Activated CD4-positive, alpha-beta T cell treated with anti-CD3 and anti-CD28 coated beads, Interleukin-2, amount 10 ng/mL, durations not matched to agents 24 days and 14 days (primary cell): Measurements from ENCODE around the gene BTC. TPM values are rescaled to one million over a fixed set of nuclear protein-coding genes. Genes with fewer than 3 reads are reported as not detected.

Experiments used
- DNase-seq: peaks from one replicate; pipeline ENCODE4 v3.0.0; 2022
- H3K27ac Mint-ChIP-seq: one replicate; pipeline ENCODE4 v1.8.0; 2022; ENCODE audit warnings: mild to moderate bottlenecking, mixed read lengths
- H3K27me3 Mint-ChIP-seq: one replicate; pipeline ENCODE4 v1.8.0; 2022; ENCODE audit warnings: mixed read lengths
- H3K36me3 Mint-ChIP-seq: one replicate; pipeline ENCODE4 v1.8.0; 2022; ENCODE audit warnings: low read depth, mild to moderate bottlenecking, mixed read lengths
- H3K4me1 Mint-ChIP-seq: one replicate; pipeline ENCODE4 v1.8.0; 2021; ENCODE audit warnings: mixed read lengths
- H3K4me3 Mint-ChIP-seq: one replicate; pipeline ENCODE4 v1.8.0; 2022; ENCODE audit warnings: mild to moderate bottlenecking, moderate library complexity, mixed read lengths
- H3K9me3 Mint-ChIP-seq: one replicate; pipeline ENCODE4 v1.8.0; 2021; ENCODE audit warnings: mixed read lengths
- intact Hi-C: fragments of 100-400 bp; cut with micrococcal nuclease; formaldehyde crosslinking; loops from one replicate; pipeline ENCODE4 v1.15.1; 2023
- total RNA-seq: library from RNA; stranded (reverse); gene quantifications from 2 replicates; pipeline ENCODE4 v1.2.3, GENCODE V29; 2022

The BTC gene
- total RNA-seq, 1 donor from 2014 or later: not detected

DNA sequence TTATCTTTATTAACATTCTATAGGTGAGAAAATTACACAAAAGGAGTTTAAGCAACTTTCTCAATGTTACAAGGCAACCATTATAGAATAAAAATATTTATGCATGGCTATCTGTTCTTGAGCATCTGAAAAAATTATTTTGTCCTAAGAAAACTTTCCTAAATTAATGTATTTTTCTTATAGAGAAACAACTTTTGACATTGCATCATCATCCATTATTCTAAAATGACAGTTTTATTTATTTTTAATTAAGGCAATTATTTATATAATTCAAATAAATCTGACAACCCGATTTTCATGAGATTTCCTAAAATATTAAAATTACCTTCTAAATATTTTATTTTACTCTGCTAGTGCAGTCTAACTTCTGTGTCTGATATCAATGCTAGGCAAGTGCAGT lies 4.8 kb downstream of the BTC start:
- Mint-ChIP-seq H3K4me1 (no peaks in the 10 kb centered on the region), H3K36me3 (no peaks in the 10 kb centered on the region), H3K27me3 (peaks cover 23% of the 10 kb centered on the region), H3K9me3 (no peaks in the 10 kb centered on the region), H3K27ac (no peak overlapping the region), H3K4me3 (no peak overlapping the region)
- DNase-seq: no peak
- intact Hi-C loops: no loop called here

DNA sequence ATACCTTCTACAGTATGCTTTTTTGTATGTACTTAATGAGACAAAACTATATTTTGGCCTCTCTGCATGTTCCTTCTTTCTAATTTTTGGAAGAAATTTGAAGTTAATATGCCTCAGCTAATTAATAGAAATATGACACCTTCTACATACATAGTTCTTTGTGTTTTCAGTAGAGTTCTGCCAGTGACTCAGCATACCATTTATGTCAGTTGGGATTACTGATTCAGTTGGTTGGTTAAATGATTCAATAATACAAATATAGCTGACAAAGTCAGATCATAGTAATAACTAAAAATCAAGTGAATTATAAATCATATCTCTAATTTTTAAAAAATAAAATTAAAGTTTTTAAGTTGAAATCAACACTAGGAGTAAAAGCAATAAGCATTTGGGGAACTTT lies 16.8 kb downstream of the BTC start:
- Mint-ChIP-seq H3K4me1 (no peaks in the 10 kb centered on the region), H3K36me3 (no peaks in the 10 kb centered on the region), H3K27me3 (no peaks in the 10 kb centered on the region), H3K4me3 (no peak overlapping the region), H3K9me3 (peaks cover 3% of the 10 kb centered on the region), H3K27ac (no peak overlapping the region)
- intact Hi-C loops: no loop called here
- DNase-seq: no peak

DNA sequence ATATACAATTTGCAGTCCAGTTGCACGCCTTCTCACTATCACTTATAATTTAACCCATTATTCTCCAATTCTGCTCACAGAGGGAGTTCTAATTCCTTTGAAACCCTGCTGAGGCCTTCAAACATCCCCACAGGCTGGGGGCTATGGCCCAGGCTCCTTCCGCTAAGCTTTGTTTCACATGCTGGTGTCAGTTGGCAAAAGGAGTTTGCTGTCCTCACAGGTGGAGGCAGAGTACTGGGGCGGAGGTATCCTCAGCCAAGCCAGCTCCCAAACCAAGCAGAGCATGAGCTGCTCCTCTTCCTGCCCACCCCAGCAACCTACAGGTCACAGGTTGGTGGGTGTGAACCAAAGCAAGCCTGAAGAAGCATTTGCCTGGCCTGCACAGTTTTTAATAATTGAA lies 21.5 kb downstream of the BTC start:
- no peaks in the 10 kb centered on the region for H3K36me3 Mint-ChIP-seq
- intact Hi-C loops: no loop called here
- no peak overlapping the region for H3K27ac Mint-ChIP-seq
- no peaks in the 10 kb centered on the region for H3K9me3 Mint-ChIP-seq
- H3K4me3 Mint-ChIP-seq: no peak overlapping the region
- DNase-seq: no peak
- H3K4me1 Mint-ChIP-seq: no peaks in the 10 kb centered on the region
- H3K27me3 Mint-ChIP-seq: no peaks in the 10 kb centered on the region

DNA sequence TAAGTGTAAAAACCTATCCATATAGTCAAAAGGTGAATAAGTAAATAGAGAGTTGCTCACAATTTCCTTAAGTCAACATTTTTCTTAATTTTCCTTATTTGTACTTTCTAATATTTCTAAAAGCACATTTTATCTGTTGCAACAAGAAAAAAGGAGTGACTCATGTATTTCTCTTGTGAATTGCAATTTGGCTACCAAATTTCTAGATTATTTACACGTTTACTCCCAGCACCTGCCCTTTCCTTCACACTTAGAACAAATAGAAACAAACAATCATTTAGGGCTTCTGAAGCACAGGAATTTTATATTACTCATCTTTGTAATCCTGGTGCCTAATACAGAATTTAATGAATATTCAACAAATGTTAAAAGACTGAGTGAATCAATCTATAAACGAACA lies 22.2 kb downstream of the BTC start:
- no peak for DNase-seq
- Mint-ChIP-seq H3K4me1 (no peaks in the 10 kb centered on the region), H3K27ac (no peak overlapping the region), H3K9me3 (no peaks in the 10 kb centered on the region), H3K4me3 (no peak overlapping the region), H3K36me3 (no peaks in the 10 kb centered on the region), H3K27me3 (no peaks in the 10 kb centered on the region)
- intact Hi-C loops: no loop called here

DNA sequence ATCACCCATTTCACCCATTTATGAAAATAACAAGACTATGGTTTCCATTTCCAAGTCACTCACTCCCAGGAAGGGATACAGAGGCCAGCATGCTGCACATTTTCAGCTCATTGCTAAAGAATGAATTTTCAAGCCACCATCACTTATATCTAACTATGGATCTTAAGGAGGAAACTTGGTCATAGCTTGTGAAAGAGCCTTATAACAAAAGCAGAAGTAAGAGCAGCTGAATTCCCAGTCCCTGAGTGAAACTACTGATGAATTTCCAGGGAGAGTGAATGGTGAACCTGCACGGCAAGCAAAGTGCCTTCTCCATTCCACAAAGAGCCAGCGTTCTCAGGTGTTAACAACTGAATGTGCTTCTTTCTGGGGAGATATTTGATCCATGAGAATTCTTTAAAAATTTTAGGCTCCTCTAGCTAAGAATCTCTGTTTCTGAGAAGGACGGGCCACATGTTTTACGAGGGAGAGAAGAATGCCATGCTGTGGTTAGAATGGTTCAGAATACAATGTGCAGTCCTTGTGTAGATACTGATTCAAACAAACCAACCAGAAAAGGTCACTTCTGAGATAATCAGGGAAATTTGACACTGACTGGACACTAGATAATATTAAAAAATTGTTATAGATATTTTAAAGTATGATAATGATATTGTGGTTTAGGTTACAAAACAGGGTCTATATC lies 24.0 kb downstream of the BTC start:
- H3K27ac Mint-ChIP-seq: no peak overlapping the region
- H3K36me3 Mint-ChIP-seq: no peaks in the 10 kb centered on the region
- no peaks in the 10 kb centered on the region for H3K27me3 Mint-ChIP-seq
- DNase-seq: no peak
- H3K4me3 Mint-ChIP-seq: no peak overlapping the region
- H3K4me1 Mint-ChIP-seq: no peaks in the 10 kb centered on the region
- H3K9me3 Mint-ChIP-seq: no peaks in the 10 kb centered on the region
- intact Hi-C loops: no loop called here

DNA sequence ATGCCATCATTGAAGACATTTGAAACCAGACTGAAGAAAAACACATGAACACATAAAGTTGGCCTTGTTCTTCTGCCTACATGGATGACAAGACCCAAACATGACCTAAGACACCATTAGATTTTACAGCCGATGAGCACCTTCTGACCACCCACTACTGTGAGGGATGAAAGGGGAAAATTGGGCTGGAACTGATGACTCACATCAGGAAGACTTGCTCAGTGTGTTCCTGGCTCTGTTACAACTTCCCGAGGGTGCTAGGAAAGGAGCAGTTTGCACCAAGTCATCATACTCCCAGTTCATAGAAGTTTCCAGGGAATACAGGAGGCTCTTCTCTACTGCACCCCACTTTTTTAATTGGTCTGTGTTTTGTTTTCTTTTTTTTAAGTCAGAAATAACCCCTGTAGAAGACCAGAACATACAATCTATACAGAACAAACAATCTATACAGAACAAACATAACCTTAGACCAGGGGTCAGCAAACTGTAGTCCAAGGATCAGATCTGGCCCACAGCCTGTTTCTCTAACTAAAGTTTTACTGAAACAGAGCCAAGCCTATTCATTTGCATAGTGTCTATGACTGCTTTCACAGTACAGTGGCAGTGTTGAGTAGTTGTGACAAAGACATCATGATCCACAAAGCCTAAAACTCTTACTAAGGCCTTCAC lies 25.3 kb downstream of the BTC start:
- H3K36me3 Mint-ChIP-seq: no peaks in the 10 kb centered on the region
- intact Hi-C loops: no loop called here
- H3K4me3 Mint-ChIP-seq: no peak overlapping the region
- no peaks in the 10 kb centered on the region for H3K27me3 Mint-ChIP-seq
- DNase-seq: no peak
- no peak overlapping the region for H3K27ac Mint-ChIP-seq
- H3K4me1 Mint-ChIP-seq: no peaks in the 10 kb centered on the region
- H3K9me3 Mint-ChIP-seq: no peaks in the 10 kb centered on the region

DNA sequence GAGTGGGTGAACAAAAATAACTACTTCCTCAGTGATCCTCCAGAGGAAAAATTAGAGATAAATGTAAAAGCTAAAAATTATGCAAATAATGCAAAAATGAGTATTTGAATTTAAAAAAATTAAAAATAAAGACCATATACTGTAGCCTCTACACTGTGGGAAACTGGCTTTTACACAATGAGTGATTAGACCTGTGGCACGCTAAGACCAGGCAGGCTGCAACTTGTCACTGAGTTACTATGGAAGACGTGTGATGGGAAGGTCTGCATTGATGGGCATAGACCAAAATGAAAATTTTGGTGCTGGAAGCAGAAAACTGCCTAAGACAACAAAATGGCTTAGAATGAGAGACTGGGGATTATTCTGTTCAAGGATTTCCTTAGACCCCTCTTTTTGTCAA lies 30.2 kb downstream of the BTC start:
- Mint-ChIP-seq H3K27me3 (no peaks in the 10 kb centered on the region), H3K27ac (no peak overlapping the region), H3K4me3 (no peak overlapping the region), H3K9me3 (no peaks in the 10 kb centered on the region), H3K36me3 (no peaks in the 10 kb centered on the region), H3K4me1 (no peaks in the 10 kb centered on the region)
- intact Hi-C loops: no loop called here
- no peak for DNase-seq

DNA sequence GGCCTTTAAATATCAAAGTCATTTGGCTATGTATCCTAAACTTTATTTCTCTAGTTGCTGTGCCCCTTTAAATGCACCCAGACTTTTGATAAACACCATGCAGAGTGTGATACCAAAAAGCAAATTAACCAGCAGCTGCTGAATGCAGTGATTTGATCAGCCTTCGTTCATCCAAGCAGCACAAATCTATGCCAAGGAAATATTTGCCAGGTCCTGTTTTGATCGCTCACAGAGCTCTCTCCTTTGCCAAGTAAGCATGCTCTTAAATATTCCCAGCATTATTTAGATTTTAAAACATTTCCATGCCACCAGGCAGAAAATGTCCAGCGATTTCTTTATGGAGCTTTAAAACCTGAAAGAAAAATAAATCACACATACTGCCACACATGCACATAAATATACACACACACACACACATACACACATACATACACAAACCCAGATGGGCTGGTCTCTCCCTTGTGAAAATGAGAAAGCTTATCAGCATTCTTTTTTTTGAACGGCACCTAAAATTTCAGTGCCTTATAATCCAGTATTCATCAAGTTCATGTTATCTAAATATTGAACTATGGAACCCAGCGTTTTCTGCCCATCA lies 35.7 kb downstream of the BTC start:
- Mint-ChIP-seq H3K4me1 (no peaks in the 10 kb centered on the region), H3K36me3 (no peaks in the 10 kb centered on the region), H3K9me3 (no peaks in the 10 kb centered on the region), H3K27me3 (no peaks in the 10 kb centered on the region), H3K27ac (no peak overlapping the region), H3K4me3 (no peak overlapping the region)
- intact Hi-C loops: no loop called here
- no peak for DNase-seq

DNA sequence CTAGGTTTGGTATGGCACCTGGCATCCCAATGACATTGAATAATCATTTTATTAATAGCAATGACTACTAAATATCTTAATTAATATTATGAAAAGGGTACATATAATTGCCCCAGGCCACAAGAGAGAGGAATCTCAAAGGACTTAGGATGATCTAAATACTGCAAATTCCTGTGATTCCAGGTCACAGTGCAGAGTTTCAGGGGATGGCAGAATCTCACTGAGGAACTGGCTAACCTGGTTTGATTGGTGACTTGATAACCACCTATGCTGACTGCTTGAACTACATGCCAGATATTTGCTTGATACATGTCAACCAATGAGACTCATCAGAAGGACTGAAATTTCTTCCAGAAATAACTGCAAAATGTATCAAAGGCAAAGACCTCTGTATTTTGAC lies 37.2 kb downstream of the BTC start:
- intact Hi-C loops: no loop called here
- DNase-seq: no peak
- Mint-ChIP-seq H3K27me3 (no peaks in the 10 kb centered on the region), H3K4me1 (no peaks in the 10 kb centered on the region), H3K9me3 (no peaks in the 10 kb centered on the region), H3K27ac (no peak overlapping the region), H3K36me3 (no peaks in the 10 kb centered on the region), H3K4me3 (no peak overlapping the region)

DNA sequence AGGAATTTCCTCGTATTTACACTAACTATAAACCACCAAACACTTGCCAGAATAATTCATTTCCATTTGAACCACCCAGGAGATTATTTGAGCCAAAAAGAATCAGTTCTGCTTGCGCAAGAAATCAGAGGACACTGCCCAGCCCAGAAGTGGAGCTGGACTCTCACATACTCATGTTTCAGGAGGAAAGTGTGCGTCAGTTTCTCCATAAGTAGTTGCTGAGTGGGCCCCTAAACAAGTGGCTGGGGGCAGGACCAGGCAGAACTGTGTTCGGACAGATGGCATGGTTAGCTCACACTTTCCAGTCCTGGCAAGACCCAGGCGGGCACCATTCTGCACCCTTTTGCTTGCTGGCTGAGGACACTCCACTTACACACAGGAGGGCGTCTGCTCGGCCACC lies 38.8 kb downstream of the BTC start:
- Mint-ChIP-seq H3K9me3 (no peaks in the 10 kb centered on the region), H3K4me3 (no peak overlapping the region), H3K36me3 (no peaks in the 10 kb centered on the region), H3K27ac (no peak overlapping the region), H3K27me3 (no peaks in the 10 kb centered on the region), H3K4me1 (no peaks in the 10 kb centered on the region)
- intact Hi-C loops: no loop called here
- no peak for DNase-seq

DNA sequence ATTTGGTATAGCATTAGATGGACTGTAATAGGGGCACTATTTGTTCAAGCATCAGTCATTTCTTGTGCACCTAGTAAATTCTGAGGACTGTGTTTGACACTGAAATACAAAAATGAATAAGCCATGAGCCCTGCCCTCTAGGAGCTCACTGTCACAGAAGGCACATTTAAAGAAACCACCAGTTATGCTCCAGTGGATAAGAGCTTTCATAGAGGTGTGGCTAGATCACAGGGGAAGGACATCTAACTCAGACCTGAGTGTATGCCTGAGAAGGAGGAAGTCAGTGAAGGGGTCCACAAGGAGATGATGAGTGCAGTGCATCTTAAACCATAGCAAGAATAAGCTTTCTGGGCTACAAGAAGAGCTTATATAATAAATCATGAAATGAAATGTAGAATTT lies 40.1 kb downstream of the BTC start:
- H3K27me3 Mint-ChIP-seq: no peaks in the 10 kb centered on the region

DNA sequence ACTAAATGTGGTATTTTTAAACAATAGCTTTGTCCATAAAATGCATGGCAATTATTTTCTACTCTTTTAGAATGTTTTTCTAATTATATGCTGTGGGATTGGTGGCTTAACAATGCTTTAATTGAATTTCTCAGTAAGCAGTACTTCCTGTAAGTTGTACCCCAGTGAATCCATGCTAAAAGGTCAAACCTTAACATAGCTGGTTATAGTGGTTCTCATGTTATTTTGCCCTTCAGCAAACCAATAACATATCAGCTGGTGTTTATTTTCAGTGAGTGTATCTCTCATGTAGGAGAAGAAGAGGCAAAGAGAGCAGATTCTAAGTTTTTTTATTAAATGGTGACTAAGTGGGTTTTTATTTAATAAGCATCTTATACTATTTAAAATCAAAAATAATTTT lies 41.5 kb downstream of the BTC start:
- H3K27ac Mint-ChIP-seq: no peak overlapping the region
- no peaks in the 10 kb centered on the region for H3K9me3 Mint-ChIP-seq
- no peaks in the 10 kb centered on the region for H3K27me3 Mint-ChIP-seq
- no peak overlapping the region for H3K4me3 Mint-ChIP-seq
- no peaks in the 10 kb centered on the region for H3K4me1 Mint-ChIP-seq
- H3K36me3 Mint-ChIP-seq: no peaks in the 10 kb centered on the region
- DNase-seq: no peak
- intact Hi-C loops: no loop called here

More for the DNA sequence above, 40.1 kb downstream of the BTC start:
- H3K4me1 Mint-ChIP-seq: no peaks in the 10 kb centered on the region
- no peak overlapping the region for H3K27ac Mint-ChIP-seq
- H3K36me3 Mint-ChIP-seq: no peaks in the 10 kb centered on the region
- H3K4me3 Mint-ChIP-seq: no peak overlapping the region
- no peaks in the 10 kb centered on the region for H3K9me3 Mint-ChIP-seq
- no peak for DNase-seq
- intact Hi-C loops: no loop called here

DNA sequence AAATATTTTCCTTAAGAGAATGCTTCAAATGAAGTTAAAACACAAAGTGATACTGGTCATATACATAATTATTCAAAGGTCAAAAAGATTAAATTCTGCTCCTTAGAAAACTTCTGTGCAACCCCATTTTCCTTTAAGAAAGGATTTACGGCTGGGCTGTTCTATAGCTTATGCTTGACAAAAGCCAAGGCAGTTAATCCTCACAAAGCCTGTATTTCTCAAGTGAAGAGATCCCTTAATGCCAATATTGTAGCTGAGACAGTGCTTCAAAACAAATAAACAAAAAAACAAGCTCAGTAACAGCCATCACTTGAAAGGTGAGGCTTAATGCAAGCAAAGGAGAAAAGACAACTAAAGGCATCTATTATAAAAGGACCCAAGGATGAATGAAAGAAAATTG lies 42.5 kb downstream of the BTC start:
- no peaks in the 10 kb centered on the region for H3K4me1 Mint-ChIP-seq
- DNase-seq: no peak
- H3K36me3 Mint-ChIP-seq: no peaks in the 10 kb centered on the region
- H3K9me3 Mint-ChIP-seq: no peaks in the 10 kb centered on the region
- intact Hi-C loops: no loop called here
- no peaks in the 10 kb centered on the region for H3K27me3 Mint-ChIP-seq
- H3K27ac Mint-ChIP-seq: no peak overlapping the region
- no peak overlapping the region for H3K4me3 Mint-ChIP-seq

DNA sequence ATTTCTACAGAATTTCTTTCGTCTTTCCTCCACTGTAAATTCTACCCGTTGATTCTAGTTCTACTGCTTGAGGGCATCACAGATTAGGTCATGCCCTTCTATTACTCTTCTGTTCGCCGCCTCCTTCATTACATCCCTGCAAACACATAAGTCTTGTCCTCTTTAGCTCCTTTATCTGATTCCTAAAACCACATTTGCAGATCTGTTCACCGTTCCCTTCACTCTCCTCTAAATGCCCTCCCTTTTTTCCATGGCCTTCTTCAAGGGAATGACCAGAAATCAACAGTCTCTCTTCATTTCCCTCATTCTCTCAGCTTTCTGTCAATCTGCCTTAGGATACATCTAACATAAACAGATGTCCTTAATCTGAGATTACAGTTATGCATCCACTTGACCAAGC lies 43.1 kb downstream of the BTC start:
- Mint-ChIP-seq H3K27me3 (no peaks in the 10 kb centered on the region), H3K27ac (no peak overlapping the region), H3K4me1 (no peaks in the 10 kb centered on the region), H3K4me3 (no peak overlapping the region), H3K36me3 (no peaks in the 10 kb centered on the region), H3K9me3 (no peaks in the 10 kb centered on the region)
- intact Hi-C loops: no loop called here
- DNase-seq: no peak

DNA sequence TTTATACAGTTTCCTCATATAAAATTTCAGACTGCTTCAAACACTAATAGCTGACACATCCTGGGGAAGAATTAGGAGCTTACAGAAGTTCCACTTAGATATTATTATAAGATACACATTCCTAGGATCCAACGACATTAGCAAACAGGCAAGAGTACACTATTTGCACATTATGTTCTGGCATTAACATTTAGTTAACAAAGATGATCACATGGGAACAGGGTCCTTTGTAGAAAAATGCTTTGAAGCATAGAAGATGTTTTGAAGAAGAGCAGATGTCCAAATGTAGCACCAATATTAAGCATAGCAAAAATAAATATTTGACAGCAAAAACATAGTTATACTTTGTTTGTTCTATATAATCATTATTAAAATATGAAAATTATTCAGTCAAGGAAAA lies 52.1 kb downstream of the BTC start:
- DNase-seq: no peak
- no peaks in the 10 kb centered on the region for H3K4me1 Mint-ChIP-seq
- no peaks in the 10 kb centered on the region for H3K36me3 Mint-ChIP-seq
- H3K4me3 Mint-ChIP-seq: no peak overlapping the region
- no peaks in the 10 kb centered on the region for H3K9me3 Mint-ChIP-seq
- intact Hi-C loops: no loop called here
- H3K27ac Mint-ChIP-seq: no peak overlapping the region
- no peaks in the 10 kb centered on the region for H3K27me3 Mint-ChIP-seq
